Measurements from ENCODE around the gene AUTS2.

Gene AUTS2

DNA sequence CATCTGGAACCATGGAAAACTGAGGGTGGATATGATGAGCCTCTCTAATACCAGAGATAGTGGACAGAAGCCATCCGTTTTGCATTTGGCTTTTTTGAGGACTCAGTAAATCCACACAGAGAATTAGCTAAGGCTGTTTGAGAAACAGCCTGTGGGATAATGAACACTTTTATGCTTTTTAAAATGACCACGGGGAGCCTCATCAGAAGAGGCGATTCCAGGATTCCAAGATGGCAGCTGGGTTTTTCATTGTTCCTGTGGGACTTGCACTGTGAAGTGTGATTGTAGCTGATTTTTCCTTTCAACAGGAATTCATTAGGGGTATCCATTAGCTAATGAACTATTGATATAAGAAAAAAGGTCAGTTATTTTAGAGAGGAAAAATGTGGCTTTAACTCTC lies 353.2 kb downstream of the AUTS2 start:
- no peak overlapping the region for H2AFZ ChIP-seq (ENCODE audit: low read depth, low read length, severe bottlenecking)
- H3K4me2 ChIP-seq (ENCODE audit: low read depth, low read length, poor library complexity, severe bottlenecking) = no peak overlapping the region

GRCh38 chr7:69953136-69954067 lies 355.1 kb downstream of the AUTS2 start:
- H3K27me3 ChIP-seq (ENCODE audit: low read length) = no peaks in the 10 kb centered on the region
- peaks cover 14% of the 10 kb centered on the region; the same call in 1 of the 2 replicates for H3K79me2 ChIP-seq (ENCODE audit: insufficient read depth, low read length)
- H3K27ac ChIP-seq (ENCODE audit: low read depth, low read length) = peak overlapping the region; percentile 86
- H4K20me1 ChIP-seq (ENCODE audit: low read depth, low read length) = no peaks in the 10 kb centered on the region; the same call in 1 of the 2 replicates
- no peak for TF ChIP-seq EZH2phosphoT487 (conservative IDR thresholded peaks at IDR 0.05; ENCODE audit: low read length)
- TF ChIP-seq, protein P1, sequence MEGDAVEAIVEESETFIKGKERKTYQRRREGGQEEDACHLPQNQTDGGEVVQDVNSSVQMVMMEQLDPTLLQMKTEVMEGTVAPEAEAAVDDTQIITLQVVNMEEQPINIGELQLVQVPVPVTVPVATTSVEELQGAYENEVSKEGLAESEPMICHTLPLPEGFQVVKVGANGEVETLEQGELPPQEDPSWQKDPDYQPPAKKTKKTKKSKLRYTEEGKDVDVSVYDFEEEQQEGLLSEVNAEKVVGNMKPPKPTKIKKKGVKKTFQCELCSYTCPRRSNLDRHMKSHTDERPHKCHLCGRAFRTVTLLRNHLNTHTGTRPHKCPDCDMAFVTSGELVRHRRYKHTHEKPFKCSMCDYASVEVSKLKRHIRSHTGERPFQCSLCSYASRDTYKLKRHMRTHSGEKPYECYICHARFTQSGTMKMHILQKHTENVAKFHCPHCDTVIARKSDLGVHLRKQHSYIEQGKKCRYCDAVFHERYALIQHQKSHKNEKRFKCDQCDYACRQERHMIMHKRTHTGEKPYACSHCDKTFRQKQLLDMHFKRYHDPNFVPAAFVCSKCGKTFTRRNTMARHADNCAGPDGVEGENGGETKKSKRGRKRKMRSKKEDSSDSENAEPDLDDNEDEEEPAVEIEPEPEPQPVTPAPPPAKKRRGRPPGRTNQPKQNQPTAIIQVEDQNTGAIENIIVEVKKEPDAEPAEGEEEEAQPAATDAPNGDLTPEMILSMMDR (IDR thresholded peaks at IDR 0.05; ENCODE audit: insufficient read depth, low read length, poor library complexity, severe bottlenecking) = no peak
- H3K9me3 ChIP-seq (ENCODE audit: insufficient read depth, low read length) = no peaks in the 10 kb centered on the region
- peak overlapping the region; percentile 5; the same call in 1 of the 2 replicates for H3K9ac ChIP-seq (ENCODE audit: low read length)
- H3K36me3 ChIP-seq (ENCODE audit: low read length) = no peaks in the 10 kb centered on the region
- no peaks in the 10 kb centered on the region for H3K9me2 ChIP-seq (replicated peaks; ENCODE audit: insufficient read depth, low read length)
- H3K4me3 ChIP-seq (ENCODE audit: insufficient read depth, low read length, poor library complexity, severe bottlenecking) = no peak overlapping the region
- peak overlapping the region; percentile 5 for H2AFZ ChIP-seq (ENCODE audit: low read depth, low read length, severe bottlenecking)
- H3K4me2 ChIP-seq (ENCODE audit: low read depth, low read length, poor library complexity, severe bottlenecking) = peak overlapping the region; percentile 59
- peaks cover 15% of the 10 kb centered on the region for H3F3A ChIP-seq (ENCODE audit: insufficient read depth)

More for the DNA sequence above, 353.2 kb downstream of the AUTS2 start:
- H3K9me2 ChIP-seq (replicated peaks; ENCODE audit: insufficient read depth, low read length) = no peaks in the 10 kb centered on the region
- no peaks in the 10 kb centered on the region for H3K27me3 ChIP-seq (ENCODE audit: low read length)
- H3K9me3 ChIP-seq (ENCODE audit: insufficient read depth, low read length) = no peaks in the 10 kb centered on the region
- no peak overlapping the region for H3K4me3 ChIP-seq (ENCODE audit: insufficient read depth, low read length, poor library complexity, severe bottlenecking)
- H3K36me3 ChIP-seq (ENCODE audit: low read length) = no peaks in the 10 kb centered on the region
- no peak for TF ChIP-seq EZH2phosphoT487 (conservative IDR thresholded peaks at IDR 0.05; ENCODE audit: low read length)
- TF ChIP-seq, protein P1 (IDR thresholded peaks at IDR 0.05; ENCODE audit: insufficient read depth, low read length, poor library complexity, severe bottlenecking) = no peak
- no peak overlapping the region for H3K27ac ChIP-seq (ENCODE audit: low read depth, low read length)
- H3K79me2 ChIP-seq (ENCODE audit: insufficient read depth, low read length) = peaks cover 14% of the 10 kb centered on the region; the same call in 1 of the 2 replicates
- H4K20me1 ChIP-seq (ENCODE audit: low read depth, low read length) = no peaks in the 10 kb centered on the region
- H3K9ac ChIP-seq (ENCODE audit: low read length) = no peak overlapping the region
- peaks cover 15% of the 10 kb centered on the region for H3F3A ChIP-seq (ENCODE audit: insufficient read depth)

GRCh38 chr7:69956541-69956940 lies 358.3 kb downstream of the AUTS2 start:
- H3K9me3 ChIP-seq (ENCODE audit: insufficient read depth, low read length) = no peaks in the 10 kb centered on the region
- H3K4me3 ChIP-seq (ENCODE audit: insufficient read depth, low read length, poor library complexity, severe bottlenecking) = no peak overlapping the region
- no peaks in the 10 kb centered on the region; the same call in 1 of the 2 replicates for H4K20me1 ChIP-seq (ENCODE audit: low read depth, low read length)
- H2AFZ ChIP-seq (ENCODE audit: low read depth, low read length, severe bottlenecking) = no peak overlapping the region
- H3K27ac ChIP-seq (ENCODE audit: low read depth, low read length) = no peak overlapping the region
- H3K79me2 ChIP-seq (ENCODE audit: insufficient read depth, low read length) = peaks cover 9% of the 10 kb centered on the region; the same call in 1 of the 2 replicates
- H3F3A ChIP-seq (ENCODE audit: insufficient read depth) = peaks cover 15% of the 10 kb centered on the region
- no peak overlapping the region for H3K4me2 ChIP-seq (ENCODE audit: low read depth, low read length, poor library complexity, severe bottlenecking)
- H3K9ac ChIP-seq (ENCODE audit: low read length) = no peak overlapping the region
- TF ChIP-seq EZH2phosphoT487 (conservative IDR thresholded peaks at IDR 0.05; ENCODE audit: low read length) = no peak
- TF ChIP-seq, protein P1 (IDR thresholded peaks at IDR 0.05; ENCODE audit: insufficient read depth, low read length, poor library complexity, severe bottlenecking) = no peak
- no peaks in the 10 kb centered on the region for H3K9me2 ChIP-seq (replicated peaks; ENCODE audit: insufficient read depth, low read length)
- H3K36me3 ChIP-seq (ENCODE audit: low read length) = no peaks in the 10 kb centered on the region
- no peaks in the 10 kb centered on the region for H3K27me3 ChIP-seq (ENCODE audit: low read length)

Data from SU-DHL-6 (cell line).